Daoy (cell line): ENCODE measurements around the gene GNAQ. TPM values are rescaled to one million over a fixed set of nuclear protein-coding genes. Genes with fewer than 3 reads are reported as not detected.
"Not testable (repeated sequence)": the region's sequence is repeated elsewhere in the genome, so short reads cannot be mapped to it uniquely, and the experiment has no call there.

Source experiments
- DNase-seq: peaks from one replicate; pipeline ENCODE4 v3.0.0-alpha.2; 2015; ENCODE audit warnings: low read depth
- total RNA-seq: library from RNA; depleted of rRNA; stranded (reverse); fragments of >200 nt; shearing (Covaris generic); gene quantifications from 2 replicates; pipeline ENCODE4 v1.2.3, GENCODE V29; 2014

The GNAQ gene
- total RNA-seq, 1 experiment from 2014 or later, result 21.7 TPM

- DNase-seq, result no peak
Measured at GRCh38 chr9:77771171-77771570, 260.4 kb downstream of the GNAQ start.

GRCh38 chr9:77770340-77770739 is 261.3 kb downstream of the GNAQ start:
- no peak for DNase-seq

- no peak for DNase-seq
Measured at GRCh38 chr9:77769246-77769645, 262.4 kb downstream of the GNAQ start.

- DNase-seq, result no peak
Measured at GRCh38 chr9:77766587-77766986, 265.0 kb downstream of the GNAQ start.

GRCh38 chr9:77765781-77766259 is 265.8 kb downstream of the GNAQ start:
- DNase-seq, result no peak

GRCh38 chr9:77764894-77765780 is 266.5 kb downstream of the GNAQ start:
- peak; percentile 22 for DNase-seq

GRCh38 chr9:77763566-77763965 is 268.0 kb downstream of the GNAQ start:
- no peak for DNase-seq

GRCh38 chr9:77760919-77761318 is 270.7 kb downstream of the GNAQ start:
- not testable (repeated sequence) for DNase-seq

- no peak for DNase-seq
Measured at GRCh38 chr9:77759391-77759790, 272.2 kb downstream of the GNAQ start.

- DNase-seq, result peak; percentile 7
Measured at GRCh38 chr9:77756449-77756848, 275.2 kb downstream of the GNAQ start.

GRCh38 chr9:77753180-77753579 is 278.4 kb downstream of the GNAQ start:
- no peak for DNase-seq

- DNase-seq, result no peak
Measured at GRCh38 chr9:77752554-77752953, 279.1 kb downstream of the GNAQ start.

- DNase-seq, result peak; percentile 56
Measured at GRCh38 chr9:77751341-77752091, 280.1 kb downstream of the GNAQ start.

GRCh38 chr9:77750981-77751340 is 280.6 kb downstream of the GNAQ start:
- DNase-seq, result no peak

- no peak for DNase-seq
Measured at GRCh38 chr9:77750284-77750683, 281.3 kb downstream of the GNAQ start.

GRCh38 chr9:77748214-77748772 is 283.3 kb downstream of the GNAQ start:
- no peak for DNase-seq

GRCh38 chr9:77747163-77747562 is 284.4 kb downstream of the GNAQ start:
- DNase-seq, result no peak

- DNase-seq, result no peak
Measured at GRCh38 chr9:77744841-77745430, 286.7 kb downstream of the GNAQ start.

GRCh38 chr9:77743386-77743785 is 288.2 kb downstream of the GNAQ start:
- no peak for DNase-seq

GRCh38 chr9:77738932-77739331 is 292.7 kb downstream of the GNAQ start:
- no peak for DNase-seq

- no peak for DNase-seq
Measured at GRCh38 chr9:77735494-77735893, 296.1 kb downstream of the GNAQ start.

GRCh38 chr9:77731930-77732329 is 299.7 kb downstream of the GNAQ start:
- DNase-seq, result no peak
